Right lobe of liver (tissue), 4 donors: ENCODE measurements around the gene LRRC8D.

ENCODE experiments used
- CTCF ChIP-seq, 4 donors: fragments of 200-600 bp in 3 of 4; fragments of 450-650 bp in 1 of 4; IDR thresholded peaks; one replicate each; pipeline versions ENCODE4 v1.5.1 to v1.8.0; 2016 to 2022; ENCODE audit warnings: antibody characterized with exemption in 4 of 4, mild to moderate bottlenecking in 2 of 4
- POLR2A ChIP-seq: fragments of 450-650 bp; IDR thresholded peaks from one replicate; pipeline ENCODE4 v1.6.1; 2017; ENCODE audit warnings: antibody characterized with exemption, mild to moderate bottlenecking
- donor health status: DM: no; HTN: no; CAD: no.
- donor health status: DM: no; HTN: no; CAD: no.
- donor health status: DM: no; HTN: yes; CAD: no.

- TF ChIP-seq CTCF (IDR thresholded peaks at IDR 0.05) (no peak), POLR2A (no peak)
Measured at GRCh38 chr1:89831462-89832120, 10.8 kb downstream of the LRRC8D start.
